A549 (cell line): ENCODE results near the gene PLCB2.

ENCODE experiments used
- BHLHE40 ChIP-seq: IDR thresholded peaks from 2 replicates; pipeline ENCODE4 v1.6.1; 2012; ENCODE audit warnings: low read depth, low read length, inconsistent platforms
- POLR2A ChIP-seq: IDR thresholded peaks from 2 replicates; pipeline ENCODE4 v1.6.1; 2012; ENCODE audit warnings: mild to moderate bottlenecking, low read length

DNA sequence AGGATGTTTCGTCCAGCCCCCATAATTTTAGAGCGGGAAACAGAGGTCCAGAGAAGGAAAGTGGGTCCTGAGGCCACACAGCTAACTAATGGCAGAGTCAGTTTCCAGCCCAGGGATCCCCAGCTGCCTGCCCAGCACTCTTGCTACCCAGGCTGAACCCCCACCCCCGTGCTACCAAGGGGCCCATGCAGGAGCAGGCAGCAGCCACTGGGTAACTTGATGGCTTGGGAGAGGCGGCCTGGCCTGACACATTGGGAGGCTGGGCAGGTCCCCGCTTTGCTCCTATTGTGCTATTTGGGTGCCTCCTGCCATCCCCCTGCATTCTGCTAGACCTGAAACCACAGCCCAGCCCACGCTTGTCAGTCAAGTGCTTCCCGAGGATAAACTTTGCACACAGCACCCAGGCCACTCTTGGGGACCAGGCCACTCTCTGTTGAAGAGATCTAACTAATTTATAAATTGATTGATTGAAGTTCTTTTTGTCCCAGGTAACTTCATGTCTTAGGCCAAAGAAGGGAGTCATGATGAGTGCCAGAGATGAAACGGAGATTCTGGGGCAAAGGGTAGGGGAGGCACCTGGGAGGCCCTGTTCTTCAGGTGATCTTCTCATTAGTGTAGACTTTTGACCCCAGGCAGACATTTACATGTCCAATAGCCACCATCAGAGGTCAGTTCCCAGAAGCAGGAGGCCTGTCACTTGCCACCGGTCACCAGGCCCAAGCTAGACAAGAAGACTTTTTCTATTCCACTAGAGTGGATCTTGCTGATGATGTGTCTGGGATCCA lies 61.9 kb downstream of the PLCB2 start:
- TF ChIP-seq BHLHE40 (no peak), POLR2A (no peak)
